ENCODE results near the gene SCN5A.
A peak's percentile ranks its signal among the peaks of the same experiment; 100 is the strongest.

GRCh38 chr3:38662544-38662943 is 13.1 kb upstream of the SCN5A start:
- TF ChIP-seq, protein P1, sequence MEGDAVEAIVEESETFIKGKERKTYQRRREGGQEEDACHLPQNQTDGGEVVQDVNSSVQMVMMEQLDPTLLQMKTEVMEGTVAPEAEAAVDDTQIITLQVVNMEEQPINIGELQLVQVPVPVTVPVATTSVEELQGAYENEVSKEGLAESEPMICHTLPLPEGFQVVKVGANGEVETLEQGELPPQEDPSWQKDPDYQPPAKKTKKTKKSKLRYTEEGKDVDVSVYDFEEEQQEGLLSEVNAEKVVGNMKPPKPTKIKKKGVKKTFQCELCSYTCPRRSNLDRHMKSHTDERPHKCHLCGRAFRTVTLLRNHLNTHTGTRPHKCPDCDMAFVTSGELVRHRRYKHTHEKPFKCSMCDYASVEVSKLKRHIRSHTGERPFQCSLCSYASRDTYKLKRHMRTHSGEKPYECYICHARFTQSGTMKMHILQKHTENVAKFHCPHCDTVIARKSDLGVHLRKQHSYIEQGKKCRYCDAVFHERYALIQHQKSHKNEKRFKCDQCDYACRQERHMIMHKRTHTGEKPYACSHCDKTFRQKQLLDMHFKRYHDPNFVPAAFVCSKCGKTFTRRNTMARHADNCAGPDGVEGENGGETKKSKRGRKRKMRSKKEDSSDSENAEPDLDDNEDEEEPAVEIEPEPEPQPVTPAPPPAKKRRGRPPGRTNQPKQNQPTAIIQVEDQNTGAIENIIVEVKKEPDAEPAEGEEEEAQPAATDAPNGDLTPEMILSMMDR (IDR thresholded peaks at IDR 0.05) = peak; percentile 48
- TF ChIP-seq TAF1 (IDR thresholded peaks at IDR 0.05; ENCODE audit: borderline replicate concordance, low read depth, low read length) = no peak
- no peak for TF ChIP-seq EP300 (IDR thresholded peaks at IDR 0.05; ENCODE audit: borderline replicate concordance in 1 of 2, low read depth in 1 of 2, low read length in 1 of 2)
- TF ChIP-seq POLR2AphosphoS5 (IDR thresholded peaks at IDR 0.05; ENCODE audit: low read depth, low read length) = no peak
- no peak for TF ChIP-seq REST (IDR thresholded peaks at IDR 0.05; ENCODE audit: low read depth, low read length)
- TF ChIP-seq, protein P2, sequence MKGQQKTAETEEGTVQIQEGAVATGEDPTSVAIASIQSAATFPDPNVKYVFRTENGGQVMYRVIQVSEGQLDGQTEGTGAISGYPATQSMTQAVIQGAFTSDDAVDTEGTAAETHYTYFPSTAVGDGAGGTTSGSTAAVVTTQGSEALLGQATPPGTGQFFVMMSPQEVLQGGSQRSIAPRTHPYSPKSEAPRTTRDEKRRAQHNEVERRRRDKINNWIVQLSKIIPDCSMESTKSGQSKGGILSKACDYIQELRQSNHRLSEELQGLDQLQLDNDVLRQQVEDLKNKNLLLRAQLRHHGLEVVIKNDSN (IDR thresholded peaks at IDR 0.05; ENCODE audit: borderline replicate concordance, low read depth) = no peak
- TF ChIP-seq, protein P3, sequence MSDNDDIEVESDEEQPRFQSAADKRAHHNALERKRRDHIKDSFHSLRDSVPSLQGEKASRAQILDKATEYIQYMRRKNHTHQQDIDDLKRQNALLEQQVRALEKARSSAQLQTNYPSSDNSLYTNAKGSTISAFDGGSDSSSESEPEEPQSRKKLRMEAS (IDR thresholded peaks at IDR 0.05; ENCODE audit: low read depth) = no peak
- TF ChIP-seq NRF1 (IDR thresholded peaks at IDR 0.05; ENCODE audit: low read depth, low read length) = no peak
- TF ChIP-seq, protein P4, sequence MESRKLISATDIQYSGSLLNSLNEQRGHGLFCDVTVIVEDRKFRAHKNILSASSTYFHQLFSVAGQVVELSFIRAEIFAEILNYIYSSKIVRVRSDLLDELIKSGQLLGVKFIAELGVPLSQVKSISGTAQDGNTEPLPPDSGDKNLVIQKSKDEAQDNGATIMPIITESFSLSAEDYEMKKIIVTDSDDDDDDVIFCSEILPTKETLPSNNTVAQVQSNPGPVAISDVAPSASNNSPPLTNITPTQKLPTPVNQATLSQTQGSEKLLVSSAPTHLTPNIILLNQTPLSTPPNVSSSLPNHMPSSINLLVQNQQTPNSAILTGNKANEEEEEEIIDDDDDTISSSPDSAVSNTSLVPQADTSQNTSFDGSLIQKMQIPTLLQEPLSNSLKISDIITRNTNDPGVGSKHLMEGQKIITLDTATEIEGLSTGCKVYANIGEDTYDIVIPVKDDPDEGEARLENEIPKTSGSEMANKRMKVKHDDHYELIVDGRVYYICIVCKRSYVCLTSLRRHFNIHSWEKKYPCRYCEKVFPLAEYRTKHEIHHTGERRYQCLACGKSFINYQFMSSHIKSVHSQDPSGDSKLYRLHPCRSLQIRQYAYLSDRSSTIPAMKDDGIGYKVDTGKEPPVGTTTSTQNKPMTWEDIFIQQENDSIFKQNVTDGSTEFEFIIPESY (IDR thresholded peaks at IDR 0.05; ENCODE audit: borderline replicate concordance, low read depth) = no peak

Measured in SK-N-SH (cell line).